Liver (tissue), 9 donors: Measurements from ENCODE around the gene PKP4. TPM values are rescaled to one million over a fixed set of nuclear protein-coding genes. Genes with fewer than 3 reads are reported as not detected.

Experiments used
- DNase-seq: peaks from one replicate; pipeline ENCODE4 v3.0.0-alpha.2; 2017; ENCODE audit warnings: low spot score
- H3K27ac ChIP-seq, 2 donors: one replicate each; pipeline ENCODE4 v1.7.0; 2013; ENCODE audit warnings: inconsistent platforms in 2 of 2, low read length in 2 of 2, control low read depth in 1 of 2, low read depth in 1 of 2, mild to moderate bottlenecking in 1 of 2
- H3K27me3 ChIP-seq, 4 donors: one replicate each; pipeline versions ENCODE4 v1.6.1 to v1.7.0; 2013; ENCODE audit warnings: low read length in 3 of 4, inconsistent platforms in 1 of 4, mild to moderate bottlenecking in 1 of 4, moderate library complexity in 1 of 4; ENCODE audit not compliant: control insufficient read depth in 4 of 4, insufficient read depth in 4 of 4
- H3K36me3 ChIP-seq, 4 donors: one replicate each; pipeline versions ENCODE4 v1.6.1 to v1.7.0; 2013; ENCODE audit warnings: low read length in 3 of 4, mild to moderate bottlenecking in 3 of 4, low read depth in 1 of 4, moderate library complexity in 1 of 4; ENCODE audit not compliant: control insufficient read depth in 4 of 4, insufficient read depth in 3 of 4
- H3K4me1 ChIP-seq, 4 donors: one replicate each; pipeline versions ENCODE4 v1.6.1 to v1.7.0; 2013; ENCODE audit warnings: low read length in 3 of 4, mild to moderate bottlenecking in 3 of 4, moderate library complexity in 1 of 4; ENCODE audit not compliant: control insufficient read depth in 4 of 4, insufficient read depth in 4 of 4
- H3K4me3 ChIP-seq, 3 donors: one replicate each; pipeline versions ENCODE4 v1.6.1 to v1.7.0; 2013; ENCODE audit warnings: low read length in 3 of 3, control low read depth in 1 of 3, low read depth in 1 of 3, mild to moderate bottlenecking in 1 of 3
- H3K9ac ChIP-seq, 2 donors: one replicate each; pipeline ENCODE4 v1.7.0; 2013; ENCODE audit warnings: low read length in 2 of 2, mild to moderate bottlenecking in 2 of 2, moderate library complexity in 2 of 2, control low read depth in 1 of 2, low read depth in 1 of 2
- H3K9me3 ChIP-seq, 4 donors: one replicate each; pipeline versions ENCODE4 v1.6.1 to v1.7.0; 2013; ENCODE audit warnings: low read length in 3 of 4; ENCODE audit not compliant: control insufficient read depth in 4 of 4
- EGR1 ChIP-seq, 2 donors: IDR thresholded peaks; 2 replicates each; pipeline ENCODE4 v1.6.1; 2016 to 2018; ENCODE audit warnings: antibody characterized with exemption in 2 of 2, low read depth in 2 of 2
- FOXA1 ChIP-seq: IDR thresholded peaks from 2 replicates; pipeline ENCODE4 v1.6.1; 2016; ENCODE audit warnings: antibody characterized with exemption
- FOXA2 ChIP-seq: IDR thresholded peaks from 2 replicates; pipeline ENCODE4 v1.6.1; 2016; ENCODE audit warnings: antibody characterized with exemption
- GABPA ChIP-seq, 2 donors: IDR thresholded peaks in 1 of 2; conservative IDR thresholded peaks in 1 of 2; 2 replicates each; pipeline ENCODE4 v1.6.1; 2016; ENCODE audit warnings: antibody characterized with exemption in 2 of 2, mild to moderate bottlenecking in 1 of 2, moderate library complexity in 1 of 2
- HNF4A ChIP-seq, 2 donors: conservative IDR thresholded peaks; 2 replicates each; pipeline ENCODE4 v1.6.1; 2016; ENCODE audit warnings: antibody characterized with exemption in 2 of 2, mild to moderate bottlenecking in 2 of 2
- HNF4G ChIP-seq: IDR thresholded peaks from 2 replicates; pipeline ENCODE4 v1.6.1; 2016; ENCODE audit warnings: antibody characterized with exemption
- JUND ChIP-seq, 2 donors: IDR thresholded peaks; 2 replicates each; pipeline ENCODE4 v1.6.1; 2016; ENCODE audit warnings: antibody characterized with exemption in 2 of 2
- NR2F2 ChIP-seq: IDR thresholded peaks from 2 replicates; pipeline ENCODE4 v1.6.1; 2016; ENCODE audit warnings: antibody characterized with exemption
- RAD21 ChIP-seq, 2 donors: IDR thresholded peaks; 2 replicates each; pipeline ENCODE4 v1.6.1; 2016; ENCODE audit warnings: antibody characterized with exemption in 2 of 2, mild to moderate bottlenecking in 2 of 2
- RXRA ChIP-seq, 2 donors: IDR thresholded peaks; 2 replicates each; pipeline ENCODE4 v1.6.1; 2017 to 2018; ENCODE audit warnings: antibody characterized with exemption in 2 of 2, mild to moderate bottlenecking in 1 of 2
- SP1 ChIP-seq: IDR thresholded peaks from 2 replicates; pipeline ENCODE4 v1.6.1; 2018; ENCODE audit warnings: antibody characterized with exemption, mild to moderate bottlenecking
- TAF1 ChIP-seq: conservative IDR thresholded peaks from 2 replicates; pipeline ENCODE4 v1.6.1; 2016; ENCODE audit warnings: antibody characterized with exemption, mild to moderate bottlenecking
- YY1 ChIP-seq: IDR thresholded peaks from 2 replicates; pipeline ENCODE4 v1.6.1; 2016; ENCODE audit warnings: antibody characterized with exemption, mild to moderate bottlenecking
- WGBS: extraction: QIAGEN DNeasy Blood & Tissue Kit; methylation state at CpG from one replicate; pipeline ENCODE4 v1.1.7; 2013; 5-methylcytosine and 5-hydroxymethylcytosine counted together
- polyA plus RNA-seq, 2 donors: library from polyadenylated mRNA; stranded (reverse) in 1 of 2; unstranded in 1 of 2; fragments of 200-250 nt in 1 of 2; fragments of >200 nt in 1 of 2; fragmentation: Nextera tagmentation in 1 of 2; extraction: Ambion mirVana in 1 of 2; gene quantifications; one replicate each; pipeline versions ENCODE4 v1.2.1 to v1.2.3, GENCODE V29; 2013 to 2015
- total RNA-seq, 2 donors: library from RNA; depleted of rRNA; stranded (reverse); fragments of >200 nt; gene quantifications; one replicate each; pipeline ENCODE4 v1.2.3, GENCODE V29; 2014
- TF ChIP-seq, protein P1 (sequence below): IDR thresholded peaks from 2 replicates; pipeline ENCODE4 v1.6.1; 2016; ENCODE audit warnings: antibody characterized with exemption
- TF ChIP-seq, protein P2 (sequence below): IDR thresholded peaks from 2 replicates; pipeline ENCODE4 v1.6.1; 2016; ENCODE audit warnings: antibody characterized with exemption, mild to moderate bottlenecking
- TF ChIP-seq, protein P3 (sequence below): IDR thresholded peaks from 2 replicates; pipeline ENCODE4 v1.6.1; 2016; ENCODE audit warnings: antibody characterized with exemption
- TF ChIP-seq, protein P4 (sequence below): fragments of 150-350 bp; IDR thresholded peaks from 2 replicates; pipeline ENCODE4 v1.5.1; 2017; ENCODE audit warnings: improper control_type of control experiment, low read depth, low read length; ENCODE audit not compliant: missing input control
- TF ChIP-seq, protein P5 (sequence below): IDR thresholded peaks from 2 replicates; pipeline ENCODE4 v1.6.1; 2016; ENCODE audit warnings: antibody characterized with exemption
- donor health status: healthy.
- donor health status: healthy.
- donor health status: healthy.
- donor health status: healthy.
- donor health status: healthy.

The PKP4 gene
- total and polyA plus RNA-seq, 4 donors, result 7.7 to 33.8 (median 19.0) TPM

DNA sequence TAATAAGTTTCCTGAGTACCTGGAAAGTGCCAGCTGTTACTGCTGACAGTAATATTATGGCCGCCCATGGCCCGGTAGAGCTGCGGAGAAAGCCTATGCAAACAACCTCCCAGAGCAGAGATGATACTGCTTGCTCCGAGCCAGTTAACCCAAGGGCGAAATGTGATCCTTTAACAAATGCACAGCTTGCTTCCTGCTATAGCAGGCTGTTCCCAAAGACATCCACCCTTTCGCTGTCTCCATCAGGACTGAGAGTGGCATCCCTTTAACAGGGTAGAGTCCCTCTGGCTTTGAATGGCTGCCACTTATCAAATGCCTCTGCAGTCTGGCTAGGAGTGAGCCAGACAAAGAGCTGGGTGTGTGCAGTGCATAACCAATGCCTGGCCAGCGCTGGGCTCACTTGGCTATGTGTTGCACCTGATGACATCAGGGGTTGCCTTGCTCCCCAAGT is 268.7 kb downstream of the PKP4 start:
- DNase-seq, result no peak
- Histone ChIP-seq H3K9me3 (no peaks in the 10 kb centered on the region), H3K36me3 (no peaks in the 10 kb centered on the region), H3K9ac (no peak overlapping the region), H3K27me3 (no peaks in the 10 kb centered on the region), H3K27ac (no peak overlapping the region), H3K4me3 (no peak overlapping the region), H3K4me1 (no peaks in the 10 kb centered on the region)
- WGBS, result 75% methylated on average over 7 of the region's 7 CpGs
- TF ChIP-seq, protein P1, sequence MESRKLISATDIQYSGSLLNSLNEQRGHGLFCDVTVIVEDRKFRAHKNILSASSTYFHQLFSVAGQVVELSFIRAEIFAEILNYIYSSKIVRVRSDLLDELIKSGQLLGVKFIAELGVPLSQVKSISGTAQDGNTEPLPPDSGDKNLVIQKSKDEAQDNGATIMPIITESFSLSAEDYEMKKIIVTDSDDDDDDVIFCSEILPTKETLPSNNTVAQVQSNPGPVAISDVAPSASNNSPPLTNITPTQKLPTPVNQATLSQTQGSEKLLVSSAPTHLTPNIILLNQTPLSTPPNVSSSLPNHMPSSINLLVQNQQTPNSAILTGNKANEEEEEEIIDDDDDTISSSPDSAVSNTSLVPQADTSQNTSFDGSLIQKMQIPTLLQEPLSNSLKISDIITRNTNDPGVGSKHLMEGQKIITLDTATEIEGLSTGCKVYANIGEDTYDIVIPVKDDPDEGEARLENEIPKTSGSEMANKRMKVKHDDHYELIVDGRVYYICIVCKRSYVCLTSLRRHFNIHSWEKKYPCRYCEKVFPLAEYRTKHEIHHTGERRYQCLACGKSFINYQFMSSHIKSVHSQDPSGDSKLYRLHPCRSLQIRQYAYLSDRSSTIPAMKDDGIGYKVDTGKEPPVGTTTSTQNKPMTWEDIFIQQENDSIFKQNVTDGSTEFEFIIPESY, result no peak
- TF ChIP-seq, protein P2, sequence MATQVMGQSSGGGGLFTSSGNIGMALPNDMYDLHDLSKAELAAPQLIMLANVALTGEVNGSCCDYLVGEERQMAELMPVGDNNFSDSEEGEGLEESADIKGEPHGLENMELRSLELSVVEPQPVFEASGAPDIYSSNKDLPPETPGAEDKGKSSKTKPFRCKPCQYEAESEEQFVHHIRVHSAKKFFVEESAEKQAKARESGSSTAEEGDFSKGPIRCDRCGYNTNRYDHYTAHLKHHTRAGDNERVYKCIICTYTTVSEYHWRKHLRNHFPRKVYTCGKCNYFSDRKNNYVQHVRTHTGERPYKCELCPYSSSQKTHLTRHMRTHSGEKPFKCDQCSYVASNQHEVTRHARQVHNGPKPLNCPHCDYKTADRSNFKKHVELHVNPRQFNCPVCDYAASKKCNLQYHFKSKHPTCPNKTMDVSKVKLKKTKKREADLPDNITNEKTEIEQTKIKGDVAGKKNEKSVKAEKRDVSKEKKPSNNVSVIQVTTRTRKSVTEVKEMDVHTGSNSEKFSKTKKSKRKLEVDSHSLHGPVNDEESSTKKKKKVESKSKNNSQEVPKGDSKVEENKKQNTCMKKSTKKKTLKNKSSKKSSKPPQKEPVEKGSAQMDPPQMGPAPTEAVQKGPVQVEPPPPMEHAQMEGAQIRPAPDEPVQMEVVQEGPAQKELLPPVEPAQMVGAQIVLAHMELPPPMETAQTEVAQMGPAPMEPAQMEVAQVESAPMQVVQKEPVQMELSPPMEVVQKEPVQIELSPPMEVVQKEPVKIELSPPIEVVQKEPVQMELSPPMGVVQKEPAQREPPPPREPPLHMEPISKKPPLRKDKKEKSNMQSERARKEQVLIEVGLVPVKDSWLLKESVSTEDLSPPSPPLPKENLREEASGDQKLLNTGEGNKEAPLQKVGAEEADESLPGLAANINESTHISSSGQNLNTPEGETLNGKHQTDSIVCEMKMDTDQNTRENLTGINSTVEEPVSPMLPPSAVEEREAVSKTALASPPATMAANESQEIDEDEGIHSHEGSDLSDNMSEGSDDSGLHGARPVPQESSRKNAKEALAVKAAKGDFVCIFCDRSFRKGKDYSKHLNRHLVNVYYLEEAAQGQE, result no peak
- no peak for TF ChIP-seq EGR1 (IDR thresholded peaks at IDR 0.05; ENCODE audit: low read depth in 2 of 2)
- TF ChIP-seq NR2F2, result no peak
- TF ChIP-seq, protein P3, sequence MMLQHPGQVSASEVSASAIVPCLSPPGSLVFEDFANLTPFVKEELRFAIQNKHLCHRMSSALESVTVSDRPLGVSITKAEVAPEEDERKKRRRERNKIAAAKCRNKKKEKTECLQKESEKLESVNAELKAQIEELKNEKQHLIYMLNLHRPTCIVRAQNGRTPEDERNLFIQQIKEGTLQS, result no peak
- no peak for TF ChIP-seq SP1
- no peak for TF ChIP-seq HNF4G
- no peak for TF ChIP-seq JUND (IDR thresholded peaks at IDR 0.05)
- TF ChIP-seq RAD21 (IDR thresholded peaks at IDR 0.05), result no peak
- TF ChIP-seq FOXA2, result no peak
- TF ChIP-seq RXRA (IDR thresholded peaks at IDR 0.05), result no peak
- TF ChIP-seq TAF1, result no peak

DNA sequence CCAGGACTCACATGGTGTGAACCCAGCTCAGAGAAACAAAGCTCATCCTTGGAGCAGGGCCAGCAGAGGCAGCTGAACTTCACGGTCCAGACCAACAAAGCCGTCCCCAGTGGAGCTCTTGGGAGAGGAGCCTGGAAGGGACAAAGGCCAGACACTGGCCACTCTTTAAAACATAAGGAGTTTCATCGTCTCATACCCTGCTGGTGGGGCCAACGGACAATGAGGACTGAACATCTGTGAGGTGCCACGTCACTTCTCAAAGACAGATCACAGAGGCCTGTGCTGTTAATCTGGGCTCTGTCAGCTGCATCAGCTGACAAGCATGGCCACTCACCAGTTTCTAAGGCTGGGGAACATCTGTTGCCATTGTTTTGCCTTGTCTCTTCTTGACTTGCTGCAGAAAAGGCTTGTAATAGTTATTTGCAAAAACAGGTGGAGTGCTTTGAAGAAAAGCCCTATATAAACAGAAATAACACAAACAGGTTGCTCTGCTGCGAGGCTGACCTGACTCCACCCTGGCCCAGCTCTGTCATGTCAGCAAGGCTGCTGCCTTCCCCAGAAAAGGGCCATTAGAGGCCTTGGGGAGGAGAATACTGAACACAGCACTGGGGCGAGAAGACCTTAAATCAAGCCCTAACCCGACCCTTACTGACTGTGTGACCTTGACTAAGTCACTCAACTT is 270.3 kb downstream of the PKP4 start:
- no peak overlapping the region for H3K4me3 ChIP-seq
- no peak for DNase-seq
- TF ChIP-seq FOXA2, result no peak
- no peak overlapping the region for H3K27ac ChIP-seq
- H3K36me3 ChIP-seq, result no peaks in the 10 kb centered on the region
- H3K4me1 ChIP-seq, result no peaks in the 10 kb centered on the region
- no peak overlapping the region for H3K9ac ChIP-seq
- H3K27me3 ChIP-seq, result no peaks in the 10 kb centered on the region
- H3K9me3 ChIP-seq, result no peaks in the 10 kb centered on the region
- WGBS, result 80% methylated on average over 8 of the region's 8 CpGs

DNA sequence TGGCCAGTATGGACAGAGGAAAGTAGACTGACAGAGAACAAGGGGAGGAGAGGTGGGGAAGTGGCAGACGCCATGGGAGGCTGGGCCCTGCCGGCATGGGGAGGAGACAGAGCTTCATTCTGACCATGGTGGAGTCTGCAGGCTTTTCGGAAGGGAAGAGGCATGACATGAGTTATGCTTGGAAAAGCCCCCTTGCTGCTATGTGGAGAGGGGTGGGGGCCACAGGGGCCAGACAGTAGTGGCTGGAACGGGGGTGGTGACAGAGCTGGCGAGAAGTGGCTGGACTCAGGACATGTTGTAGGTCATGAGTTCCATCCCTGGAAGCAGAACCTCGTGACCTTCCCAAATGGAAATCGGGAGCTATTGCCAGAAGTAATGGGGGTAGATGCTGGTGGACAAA is 271.7 kb downstream of the PKP4 start:
- no peak overlapping the region for H3K4me3 ChIP-seq
- no peak overlapping the region for H3K9ac ChIP-seq
- 78% methylated on average over 7 of the region's 7 CpGs for WGBS
- H3K27ac ChIP-seq, result no peak overlapping the region
- H3K36me3 ChIP-seq, result no peaks in the 10 kb centered on the region
- H3K9me3 ChIP-seq, result no peaks in the 10 kb centered on the region
- DNase-seq, result no peak
- no peaks in the 10 kb centered on the region for H3K27me3 ChIP-seq
- H3K4me1 ChIP-seq, result no peaks in the 10 kb centered on the region
- TF ChIP-seq, protein P4, sequence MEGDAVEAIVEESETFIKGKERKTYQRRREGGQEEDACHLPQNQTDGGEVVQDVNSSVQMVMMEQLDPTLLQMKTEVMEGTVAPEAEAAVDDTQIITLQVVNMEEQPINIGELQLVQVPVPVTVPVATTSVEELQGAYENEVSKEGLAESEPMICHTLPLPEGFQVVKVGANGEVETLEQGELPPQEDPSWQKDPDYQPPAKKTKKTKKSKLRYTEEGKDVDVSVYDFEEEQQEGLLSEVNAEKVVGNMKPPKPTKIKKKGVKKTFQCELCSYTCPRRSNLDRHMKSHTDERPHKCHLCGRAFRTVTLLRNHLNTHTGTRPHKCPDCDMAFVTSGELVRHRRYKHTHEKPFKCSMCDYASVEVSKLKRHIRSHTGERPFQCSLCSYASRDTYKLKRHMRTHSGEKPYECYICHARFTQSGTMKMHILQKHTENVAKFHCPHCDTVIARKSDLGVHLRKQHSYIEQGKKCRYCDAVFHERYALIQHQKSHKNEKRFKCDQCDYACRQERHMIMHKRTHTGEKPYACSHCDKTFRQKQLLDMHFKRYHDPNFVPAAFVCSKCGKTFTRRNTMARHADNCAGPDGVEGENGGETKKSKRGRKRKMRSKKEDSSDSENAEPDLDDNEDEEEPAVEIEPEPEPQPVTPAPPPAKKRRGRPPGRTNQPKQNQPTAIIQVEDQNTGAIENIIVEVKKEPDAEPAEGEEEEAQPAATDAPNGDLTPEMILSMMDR, result no peak
- TF ChIP-seq, protein P3, result no peak
- TF ChIP-seq GABPA (IDR thresholded peaks at IDR 0.05 in 1 of 2, conservative IDR thresholded peaks at IDR 0.05 in 1 of 2) (no peak), RXRA (IDR thresholded peaks at IDR 0.05) (no peak), FOXA1 (no peak), FOXA2 (no peak), YY1 (no peak), HNF4G (no peak), HNF4A (conservative IDR thresholded peaks at IDR 0.05) (no peak)
- TF ChIP-seq, protein P5, sequence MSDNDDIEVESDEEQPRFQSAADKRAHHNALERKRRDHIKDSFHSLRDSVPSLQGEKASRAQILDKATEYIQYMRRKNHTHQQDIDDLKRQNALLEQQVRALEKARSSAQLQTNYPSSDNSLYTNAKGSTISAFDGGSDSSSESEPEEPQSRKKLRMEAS, result no peak
- TF ChIP-seq, protein P1, result no peak
